SK-N-MC (cell line): Measurements from ENCODE around the gene ARSG.
"Not testable (repeated sequence)": the region's sequence is repeated elsewhere in the genome, so short reads cannot be mapped to it uniquely, and the experiment has no call there.

Experiments
- DNase-seq: peaks from one replicate; pipeline ENCODE4 v3.0.0-alpha.2; 2011; ENCODE audit warnings: low read depth, low spot score
- H3K27ac ChIP-seq: fragments of 200-600 bp; sonication (generic); 2 replicates; pipeline ENCODE4 v1.5.1; 2016; ENCODE audit warnings: mixed run types
- H3K36me3 ChIP-seq: fragments of 200-600 bp; sonication (generic); 2 replicates; pipeline ENCODE4 v1.6.1; 2017; ENCODE audit warnings: antibody characterized with exemption, low read length, mixed read lengths; ENCODE audit not compliant: insufficient read depth
- H3K4me3 ChIP-seq: fragments of 200-600 bp; sonication (generic); 2 replicates; pipeline ENCODE4 v1.5.1; 2016
- H3K9ac ChIP-seq: fragments of 200-600 bp; sonication (generic); 2 replicates; pipeline ENCODE4 v1.8.0; 2017; ENCODE audit warnings: mixed run types, mixed read lengths; ENCODE audit not compliant: insufficient read length
- H3K9me3 ChIP-seq: fragments of 200-600 bp; sonication (generic); 2 replicates; pipeline ENCODE4 v1.6.1; 2017; ENCODE audit warnings: low read depth, mild to moderate bottlenecking, antibody characterized with exemption, low read length, moderate library complexity, mixed read lengths
- EZH2 ChIP-seq: fragments of 200-600 bp; sonication (generic); IDR thresholded peaks from one replicate; pipeline ENCODE4 v1.6.1; 2017; ENCODE audit warnings: antibody characterized with exemption
- FOXP2 ChIP-seq: optimal IDR thresholded peaks from 2 replicates; pipeline ENCODE3; 2011; ENCODE audit warnings: mild to moderate bottlenecking, moderate library complexity; ENCODE audit not compliant: insufficient read depth; ENCODE audit errors: extremely low read length, control extremely low read depth
- POLR2AphosphoS5 ChIP-seq: IDR thresholded peaks from 2 replicates; pipeline ENCODE4 v1.6.1; 2012; ENCODE audit warnings: mild to moderate bottlenecking, low read depth, low read length, borderline replicate concordance

Gene ARSG

DNA sequence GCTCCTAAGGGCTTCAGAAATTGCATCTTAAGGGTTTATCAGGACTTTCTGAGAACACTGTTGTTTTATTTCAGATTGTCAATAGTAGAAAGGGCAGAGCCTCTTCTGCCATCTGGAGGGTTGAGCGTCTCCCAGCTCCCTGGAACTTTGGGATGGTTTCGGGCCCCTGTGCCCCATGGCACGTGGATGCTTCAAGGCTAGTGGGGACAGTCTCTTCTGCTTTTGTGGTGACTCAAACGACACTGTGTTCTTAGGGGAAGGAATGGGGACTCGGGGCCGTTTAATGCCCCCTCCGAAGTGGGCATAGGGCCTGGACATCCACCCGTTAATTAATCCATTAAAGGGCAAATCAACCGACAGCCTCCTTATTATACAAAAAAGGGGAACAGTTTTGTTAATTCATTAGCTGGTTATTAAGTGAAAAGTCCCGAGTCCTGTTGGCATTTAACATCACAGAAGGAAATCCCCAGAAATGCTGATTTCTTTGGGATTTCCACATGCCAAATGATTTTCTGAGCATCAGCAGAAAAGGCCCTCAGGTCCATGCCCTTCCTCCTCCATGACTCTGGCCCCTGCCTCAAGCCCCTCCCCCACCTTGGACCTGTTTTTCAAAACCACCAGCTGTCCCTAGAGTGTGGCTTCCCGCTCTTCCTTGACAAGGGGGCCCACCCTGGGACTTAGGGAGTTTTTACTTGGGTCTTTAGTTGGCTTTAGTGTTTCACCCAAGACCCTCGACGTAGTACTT lies 68.7 kb downstream of the ARSG start:
- Histone ChIP-seq H3K36me3 (no peaks in the 10 kb centered on the region), H3K9me3 (no peaks in the 10 kb centered on the region), H3K4me3 (no peak overlapping the region), H3K27ac (no peak overlapping the region), H3K9ac (no peak overlapping the region)
- no peak for TF ChIP-seq POLR2AphosphoS5
- TF ChIP-seq FOXP2 = no peak
- no peak for TF ChIP-seq EZH2
- no peak for DNase-seq

GRCh38 chr17:68365469-68365868 lies 74.2 kb downstream of the ARSG start:
- Histone ChIP-seq H3K9ac (no peak overlapping the region), H3K9me3 (no peaks in the 10 kb centered on the region), H3K4me3 (no peak overlapping the region), H3K36me3 (no peaks in the 10 kb centered on the region), H3K27ac (no peak overlapping the region)
- TF ChIP-seq FOXP2 (no peak), POLR2AphosphoS5 (no peak), EZH2 (no peak)
- no peak for DNase-seq

GRCh38 chr17:68368387-68368786 lies 77.1 kb downstream of the ARSG start:
- Histone ChIP-seq H3K27ac (no peak overlapping the region), H3K9me3 (no peaks in the 10 kb centered on the region), H3K9ac (no peak overlapping the region), H3K36me3 (no peaks in the 10 kb centered on the region), H3K4me3 (no peak overlapping the region)
- DNase-seq = no peak
- no peak for TF ChIP-seq EZH2
- TF ChIP-seq POLR2AphosphoS5 = no peak
- TF ChIP-seq FOXP2 = no peak

DNA sequence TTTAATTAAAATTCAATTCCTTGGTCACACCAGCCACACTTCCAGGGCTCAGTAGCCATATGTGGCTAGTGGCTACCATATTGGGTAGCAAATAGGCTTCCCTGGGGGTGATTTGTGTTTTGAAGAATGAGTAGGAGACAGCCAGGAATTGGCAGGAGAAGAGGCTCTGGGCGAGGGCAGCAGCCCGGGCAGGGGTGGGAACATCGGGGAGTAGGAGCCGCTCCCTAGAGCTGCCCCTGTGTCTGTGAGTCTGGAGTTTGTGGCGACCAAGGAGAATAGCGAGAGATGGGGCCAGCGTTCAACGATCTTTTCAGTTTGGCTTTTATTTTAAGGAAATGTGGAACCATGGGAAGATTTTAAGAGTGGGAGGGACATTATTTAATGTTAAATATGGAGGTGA lies 84.3 kb downstream of the ARSG start:
- TF ChIP-seq POLR2AphosphoS5 (no peak), EZH2 (no peak), FOXP2 (no peak)
- Histone ChIP-seq H3K9ac (no peak overlapping the region), H3K4me3 (no peak overlapping the region), H3K27ac (no peak overlapping the region), H3K9me3 (no peaks in the 10 kb centered on the region), H3K36me3 (no peaks in the 10 kb centered on the region)
- no peak for DNase-seq

GRCh38 chr17:68376178-68376577 lies 84.9 kb downstream of the ARSG start:
- DNase-seq, H3K4me3 ChIP-seq, H3K9ac ChIP-seq, H3K9me3 ChIP-seq, H3K27ac ChIP-seq, H3K36me3 ChIP-seq: not testable (repeated sequence)

GRCh38 chr17:68377771-68378267 lies 86.5 kb downstream of the ARSG start:
- Histone ChIP-seq H3K27ac (no peak overlapping the region), H3K9ac (no peak overlapping the region), H3K36me3 (no peaks in the 10 kb centered on the region), H3K4me3 (peak overlapping the region; percentile 38), H3K9me3 (no peaks in the 10 kb centered on the region)
- TF ChIP-seq POLR2AphosphoS5 (no peak), EZH2 (no peak)
- DNase-seq = no peak

GRCh38 chr17:68378268-68379176 lies 87.2 kb downstream of the ARSG start:
- Histone ChIP-seq H3K36me3 (no peaks in the 10 kb centered on the region), H3K4me3 (peak overlapping the region; percentile 38), H3K27ac (no peak overlapping the region), H3K9me3 (no peaks in the 10 kb centered on the region), H3K9ac (no peak overlapping the region)
- DNase-seq = no peak
- no peak for TF ChIP-seq POLR2AphosphoS5
- TF ChIP-seq FOXP2 = no peak
- no peak for TF ChIP-seq EZH2

DNA sequence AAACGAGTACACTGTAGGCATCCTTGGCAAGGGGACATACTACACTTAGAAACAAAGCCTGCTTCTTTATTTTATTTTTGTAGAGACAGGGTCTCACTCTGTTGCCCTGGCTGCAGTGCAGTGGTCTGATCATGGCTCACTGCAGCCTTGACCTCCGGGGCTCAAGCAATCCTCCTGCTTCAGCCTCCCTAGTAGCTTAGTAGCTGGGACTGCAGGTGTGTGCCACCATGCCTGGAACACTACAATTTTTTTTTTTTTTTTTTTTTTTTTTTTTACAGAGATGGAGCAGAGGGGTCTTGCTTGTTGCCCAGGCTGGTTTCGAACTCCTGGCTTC lies 87.8 kb downstream of the ARSG start:
- Histone ChIP-seq H3K4me3 (no peak overlapping the region), H3K27ac (no peak overlapping the region), H3K9me3 (no peaks in the 10 kb centered on the region), H3K9ac (no peak overlapping the region), H3K36me3 (no peaks in the 10 kb centered on the region)
- TF ChIP-seq POLR2AphosphoS5 = no peak
- no peak for TF ChIP-seq FOXP2
- no peak for DNase-seq
